Measurements from ENCODE around the gene RBM18.

GRCh38 chr9:122262073-122262472 lies 2.6 kb downstream of the RBM18 start:
- TF ChIP-seq SUZ12 (IDR thresholded peaks at IDR 0.05; ENCODE audit: extremely low read depth, insufficient read depth, insufficient read length) (no peak), YY1 (IDR thresholded peaks at IDR 0.05; ENCODE audit: insufficient read depth, insufficient read length) (no peak), ZNF274 (IDR thresholded peaks at IDR 0.05; ENCODE audit: low read depth, low read length) (no peak)
